HG02759 (cell line): ENCODE measurements around the gene DSG3.
A peak's percentile ranks its signal among the peaks of the same experiment; 100 is the strongest.

Experiments
- ATAC-seq: cut with Tn5 transposase; IDR thresholded peaks from one replicate; pipeline ENCODE4 v1.9.1; 2021; ENCODE audit warnings: mild to moderate bottlenecking, moderate library complexity; ENCODE audit not compliant: unreplicated experiment

The DSG3 gene

GRCh38 chr18:31447530-31448191 is at the start of gene DSG3:
DSG3 (plus strand) TSS chr18:31447741; CDS start chr18:31447878, 137 bp downstream.
- no peak for ATAC-seq

- ATAC-seq: no peak
Observed at GRCh38 chr18:31398191-31398590, 49.4 kb upstream of the DSG3 start.

- no peak for ATAC-seq
Observed at GRCh38 chr18:31399306-31400032, 48.1 kb upstream of the DSG3 start.

- ATAC-seq: no peak
Observed at GRCh38 chr18:31401156-31402025, 46.1 kb upstream of the DSG3 start.

GRCh38 chr18:31402026-31402373 is 45.5 kb upstream of the DSG3 start:
- no peak for ATAC-seq

GRCh38 chr18:31403409-31403808 is 44.1 kb upstream of the DSG3 start:
- no peak for ATAC-seq

GRCh38 chr18:31407649-31408048 is 39.9 kb upstream of the DSG3 start:
- ATAC-seq: no peak

GRCh38 chr18:31409276-31409675 is 38.3 kb upstream of the DSG3 start:
- ATAC-seq: no peak

- no peak for ATAC-seq
Observed at GRCh38 chr18:31410716-31411483, 36.6 kb upstream of the DSG3 start.

- ATAC-seq: no peak
Observed at GRCh38 chr18:31413137-31413536, 34.4 kb upstream of the DSG3 start.

- ATAC-seq: no peak
Observed at GRCh38 chr18:31417850-31418249, 29.7 kb upstream of the DSG3 start.

GRCh38 chr18:31419457-31419932 is 28.0 kb upstream of the DSG3 start:
- ATAC-seq: no peak

- ATAC-seq: no peak
Observed at GRCh38 chr18:31420032-31420431, 27.5 kb upstream of the DSG3 start.

- ATAC-seq: no peak
Observed at GRCh38 chr18:31420524-31420923, 27.0 kb upstream of the DSG3 start.

- ATAC-seq: peak; percentile 85
Observed at GRCh38 chr18:31424383-31424988, 23.1 kb upstream of the DSG3 start.

GRCh38 chr18:31426021-31426420 is 21.5 kb upstream of the DSG3 start:
- ATAC-seq: no peak

GRCh38 chr18:31426871-31427406 is 20.6 kb upstream of the DSG3 start:
- no peak for ATAC-seq

GRCh38 chr18:31428211-31428610 is 19.3 kb upstream of the DSG3 start:
- no peak for ATAC-seq

- no peak for ATAC-seq
Observed at GRCh38 chr18:31429623-31430022, 17.9 kb upstream of the DSG3 start.

GRCh38 chr18:31430072-31430471 is 17.5 kb upstream of the DSG3 start:
- no peak for ATAC-seq
